Osteoblast (primary cell): ENCODE data around the gene CLCN3. TPM values are rescaled to one million over a fixed set of nuclear protein-coding genes. Genes with fewer than 3 reads are reported as not detected.
"Not testable (repeated sequence)": the region's sequence is repeated elsewhere in the genome, so short reads cannot be mapped to it uniquely, and the experiment has no call there.

Source experiments
- DNase-seq: peaks from one replicate; pipeline ENCODE4 v3.0.0; 2011; ENCODE audit warnings: low spot score, mixed read lengths; ENCODE audit not compliant: insufficient read length; ENCODE audit errors: missing footprints
- H2AFZ ChIP-seq: 2 replicates; pipeline ENCODE4 v1.6.0; 2011; ENCODE audit warnings: mild to moderate bottlenecking, low read length
- H3K27ac ChIP-seq: 2 replicates; pipeline ENCODE4 v1.5.1; 2011; ENCODE audit warnings: mild to moderate bottlenecking, low read depth, low read length, moderate library complexity
- H3K27me3 ChIP-seq: 2 replicates; pipeline ENCODE4 v1.6.0; 2012; ENCODE audit warnings: mild to moderate bottlenecking, control low read depth, inconsistent platforms, low read length, moderate library complexity; ENCODE audit not compliant: insufficient read depth
- H3K36me3 ChIP-seq: 2 replicates; pipeline ENCODE4 v1.5.1; 2011; ENCODE audit warnings: mild to moderate bottlenecking, low read length, control low read depth, moderate library complexity; ENCODE audit not compliant: insufficient read depth
- H3K4me1 ChIP-seq: 2 replicates; pipeline ENCODE4 v1.5.1; 2011; ENCODE audit warnings: mild to moderate bottlenecking, low read length, control low read depth, moderate library complexity; ENCODE audit not compliant: insufficient read depth
- H3K4me2 ChIP-seq: 2 replicates; pipeline ENCODE4 v1.6.0; 2011; ENCODE audit warnings: mild to moderate bottlenecking, low read length; ENCODE audit not compliant: insufficient read depth
- H3K4me3 ChIP-seq: fragments of 200-600 bp; sonication (generic); 3 replicates; pipeline ENCODE4 v1.5.1; 2012; ENCODE audit warnings: mild to moderate bottlenecking, low read length, inconsistent platforms; ENCODE audit not compliant: insufficient read depth
- H3K79me2 ChIP-seq: 2 replicates; pipeline ENCODE4 v1.6.0; 2012; ENCODE audit warnings: mild to moderate bottlenecking, low read length, control low read depth, inconsistent platforms; ENCODE audit not compliant: insufficient read depth
- H3K9me3 ChIP-seq: 2 replicates; pipeline ENCODE4 v1.5.1; 2011; ENCODE audit warnings: low read depth, low read length, control low read depth
- H4K20me1 ChIP-seq: 2 replicates; pipeline ENCODE4 v1.6.0; 2012; ENCODE audit warnings: mild to moderate bottlenecking, low read length, control low read depth; ENCODE audit not compliant: insufficient read depth
- CTCF ChIP-seq: IDR thresholded peaks from 2 replicates; pipeline ENCODE4 v1.5.1; 2011; ENCODE audit warnings: mild to moderate bottlenecking, low read depth, low read length, moderate library complexity; ENCODE audit errors: extremely low read depth
- total RNA-seq: library from RNA; depleted of rRNA; stranded (reverse); fragments of >200 nt; gene quantifications from 2 replicates; pipeline ENCODE4 v1.2.3, GENCODE V29; 2012

CLCN3 gene
- total RNA-seq, 1 donor, result 32.2 TPM

- Histone ChIP-seq H3K36me3 (no peaks in the 10 kb centered on the region), H3K4me3 (no peak overlapping the region), H3K27ac (no peak overlapping the region), H3K27me3 (no peaks in the 10 kb centered on the region), H3K9me3 (no peaks in the 10 kb centered on the region), H2AFZ (no peak overlapping the region), H3K4me1 (peaks cover 3% of the 10 kb centered on the region), H3K4me2 (no peak overlapping the region), H3K79me2 (no peaks in the 10 kb centered on the region), H4K20me1 (no peaks in the 10 kb centered on the region)
- TF ChIP-seq CTCF, result no peak
- DNase-seq, result no peak
Measured at GRCh38 chr4:169766741-169767140, 146.4 kb downstream of the CLCN3 start.

GRCh38 chr4:169768385-169768784 lies 148.0 kb downstream of the CLCN3 start:
- Histone ChIP-seq H3K27ac (no peak overlapping the region), H4K20me1 (no peaks in the 10 kb centered on the region)

GRCh38 chr4:169770416-169770815 lies 150.0 kb downstream of the CLCN3 start:
- no peak overlapping the region for H3K4me2 ChIP-seq
- no peaks in the 10 kb centered on the region for H3K9me3 ChIP-seq
- H3K27ac ChIP-seq, result no peak overlapping the region
- H3K4me3 ChIP-seq, result no peak overlapping the region
- H3K4me1 ChIP-seq, result peaks cover 3% of the 10 kb centered on the region
- H2AFZ ChIP-seq, result no peak overlapping the region
- DNase-seq, result no peak
- H3K36me3 ChIP-seq, result no peaks in the 10 kb centered on the region
- no peaks in the 10 kb centered on the region for H4K20me1 ChIP-seq
- TF ChIP-seq CTCF, result no peak
- H3K79me2 ChIP-seq, result no peaks in the 10 kb centered on the region
- H3K27me3 ChIP-seq, result peaks cover 6% of the 10 kb centered on the region

More at GRCh38 chr4:169768385-169768784, 148.0 kb downstream of the CLCN3 start:
- Histone ChIP-seq H3K79me2 (no peaks in the 10 kb centered on the region), H3K4me2 (no peak overlapping the region), H3K9me3 (no peaks in the 10 kb centered on the region), H3K36me3 (no peaks in the 10 kb centered on the region), H3K4me1 (peaks cover 3% of the 10 kb centered on the region), H2AFZ (no peak overlapping the region), H3K4me3 (no peak overlapping the region), H3K27me3 (no peaks in the 10 kb centered on the region)
- DNase-seq, result no peak
- no peak for TF ChIP-seq CTCF

GRCh38 chr4:169771556-169772080 lies 151.2 kb downstream of the CLCN3 start:
- not testable (repeated sequence) for H4K20me1 ChIP-seq, H3K79me2 ChIP-seq, H3K27ac ChIP-seq, H3K4me1 ChIP-seq, H3K27me3 ChIP-seq, H3K4me2 ChIP-seq, H3K36me3 ChIP-seq, H3K4me3 ChIP-seq, H2AFZ ChIP-seq, H3K9me3 ChIP-seq
- peak; percentile 59 for DNase-seq

Other genes starting within 250 kb of the CLCN3 start
- 9.8 and 15.3 TPM in 2 replicates for gene NEK1, start 8.0 kb upstream of the CLCN3 start, total RNA-seq
- gene HPF1, start 137.4 kb downstream of the CLCN3 start, total RNA-seq, result 18.9 and 20.6 TPM in 2 replicates